ENCODE measurements around the gene SNX8. TPM values are rescaled to one million over a fixed set of nuclear protein-coding genes. Genes with fewer than 3 reads are reported as not detected.

Gene SNX8
- total and polyA plus RNA-seq, 9 of the 15 experiments (the other 6 are each of a cell fraction or from before 2014, with no cell fraction given), result 2.7 to 51.6 (median 16.9) TPM

GRCh38 chr7:2241580-2242540, 72.4 kb downstream of the SNX8 start, which contains the start of the genes MRM2 and NUDT1 (continued):
- TF ChIP-seq ZNF518B (CRISPR knock-in tag; IDR thresholded peaks at IDR 0.05) (no peak), NFXL1 (CRISPR knock-in tag; IDR thresholded peaks at IDR 0.05) (no peak), KDM4B (IDR thresholded peaks at IDR 0.05; ENCODE audit: borderline replicate concordance in 2 of 2, low read depth in 1 of 2) (peak in 1 of 2 experiments; percentile 91; a peak in 2 of 4 replicates), BCOR (IDR thresholded peaks at IDR 0.05) (no peak), XRCC4 (IDR thresholded peaks at IDR 0.05; ENCODE audit: extremely low read depth, insufficient read depth, insufficient read length) (no peak), RFX7 (CRISPR knock-in tag; IDR thresholded peaks at IDR 0.05) (no peak), TEAD4 (IDR thresholded peaks at IDR 0.05; ENCODE audit: low read length) (no peak), TEAD4 (CRISPR knock-in tag; IDR thresholded peaks at IDR 0.05; ENCODE audit: borderline replicate concordance) (no peak), EGR1 (conservative IDR thresholded peaks at IDR 0.05) (no peak; the same call in 1 of the 2 replicates), NCOA6 (IDR thresholded peaks at IDR 0.05) (no peak), GATAD2A (IDR thresholded peaks at IDR 0.05) (no peak), HMGXB4 (CRISPR knock-in tag; IDR thresholded peaks at IDR 0.05) (no peak), ZNF274 (IDR thresholded peaks at IDR 0.05; ENCODE audit: borderline replicate concordance, low read depth, low read length) (no peak), RAD21 (CRISPR knock-in tag; conservative IDR thresholded peaks at IDR 0.05 in 1 of 2, IDR thresholded peaks at IDR 0.05 in 1 of 2) (no peak), VEZF1 (CRISPR knock-in tag; IDR thresholded peaks at IDR 0.05) (peak; percentile 66), ZFP30 (CRISPR knock-in tag; IDR thresholded peaks at IDR 0.05; ENCODE audit: borderline replicate concordance) (no peak), C11orf30 (IDR thresholded peaks at IDR 0.05; ENCODE audit: low read depth) (peak; percentile 89), ID3 (CRISPR knock-in tag; IDR thresholded peaks at IDR 0.05) (no peak), ID3 (tag; IDR thresholded peaks at IDR 0.05) (no peak)

Data from K562 (cell line).